Stimulated activated CD4-positive, alpha-beta T cell treated with anti-CD3 and anti-CD28 coated beads, Interleukin-12 subunit alpha, Interleukin-12 subunit beta, amount 100 ng/mL, for 48 hours (primary cell): ENCODE results near the gene CACNA1C.

ENCODE experiments used
- DNase-seq, 3 donors: peaks; one replicate each; pipeline ENCODE4 v3.0.0-alpha.2; 2020; ENCODE audit warnings: low read depth in 2 of 3, low spot score in 1 of 3

Gene CACNA1C

DNA sequence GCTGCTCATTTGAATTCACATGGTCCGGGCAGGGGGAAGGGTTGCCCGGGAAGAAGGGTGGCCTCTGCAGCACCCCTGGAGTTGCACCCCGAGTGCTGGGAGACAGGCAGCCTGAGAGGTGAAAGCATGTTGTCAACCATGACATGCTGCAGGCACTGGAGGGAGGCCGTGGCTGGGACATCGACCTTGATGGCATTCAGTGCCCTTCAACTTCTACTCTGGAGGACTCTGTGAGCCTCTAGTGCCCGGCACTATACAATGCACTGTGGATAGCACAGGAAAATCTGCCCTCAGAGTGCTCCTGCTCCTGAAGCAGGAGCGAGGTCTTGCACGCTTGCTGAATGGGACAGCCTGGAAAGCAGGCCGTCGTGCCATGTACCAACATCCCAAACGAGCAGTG, 382.7 kb downstream of the CACNA1C start:
- no peak for DNase-seq

DNA sequence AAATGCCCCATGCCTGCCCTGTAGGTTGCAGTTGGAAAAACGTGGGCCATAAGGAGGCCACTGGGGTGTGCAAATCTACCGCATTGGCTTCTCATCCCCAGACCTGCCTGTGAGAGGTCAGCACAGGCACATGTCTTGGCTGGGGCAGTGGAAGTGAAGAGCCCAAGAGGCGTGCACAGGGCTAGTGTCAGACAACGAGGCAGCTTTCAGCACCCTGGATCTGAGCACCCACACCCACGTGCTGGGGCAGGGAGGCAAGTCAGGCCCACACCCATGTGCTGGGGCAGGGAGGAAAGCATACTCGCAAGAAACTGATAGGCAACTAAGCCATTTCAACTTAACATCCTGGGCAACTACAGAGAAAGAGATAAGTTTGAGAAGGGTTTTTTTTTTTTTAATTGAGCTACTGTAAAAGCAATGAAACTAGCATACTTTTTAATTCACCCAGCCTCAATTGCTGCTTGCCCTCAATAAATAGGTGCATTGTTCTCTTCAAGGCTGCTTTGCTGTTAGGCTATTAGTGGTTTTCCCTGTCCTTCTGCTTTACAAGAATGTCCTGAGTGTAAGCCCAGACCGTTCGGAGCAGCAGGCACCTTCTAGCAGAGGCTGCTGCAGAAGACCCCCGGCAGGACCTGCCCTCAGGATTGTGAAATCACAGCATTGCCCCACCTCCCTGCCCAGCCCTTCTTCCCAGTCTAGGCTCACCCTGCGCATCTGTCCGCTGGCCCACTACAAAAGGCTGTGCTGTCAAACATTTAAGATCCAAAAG, 386.7 kb downstream of the CACNA1C start:
- no peak for DNase-seq

DNA sequence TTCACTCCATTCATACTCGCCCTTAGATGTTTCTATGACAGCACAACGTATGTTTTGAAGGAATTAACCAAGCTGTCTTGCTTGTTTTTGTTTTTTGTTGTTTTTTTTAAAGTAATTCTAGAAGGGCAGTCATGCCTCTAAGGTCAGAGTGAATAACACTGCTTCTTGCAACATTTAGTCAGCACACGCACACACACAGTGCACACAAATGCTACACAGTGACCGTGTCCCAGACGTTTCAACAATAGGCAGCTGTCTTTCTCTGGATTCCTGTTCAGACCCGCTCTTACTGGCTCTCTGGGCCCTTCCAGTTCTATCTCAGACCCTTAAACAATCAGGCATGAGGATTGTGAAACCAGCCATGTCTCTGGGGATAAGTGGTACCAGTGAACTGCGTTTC, 391.0 kb downstream of the CACNA1C start:
- no peak for DNase-seq

DNA sequence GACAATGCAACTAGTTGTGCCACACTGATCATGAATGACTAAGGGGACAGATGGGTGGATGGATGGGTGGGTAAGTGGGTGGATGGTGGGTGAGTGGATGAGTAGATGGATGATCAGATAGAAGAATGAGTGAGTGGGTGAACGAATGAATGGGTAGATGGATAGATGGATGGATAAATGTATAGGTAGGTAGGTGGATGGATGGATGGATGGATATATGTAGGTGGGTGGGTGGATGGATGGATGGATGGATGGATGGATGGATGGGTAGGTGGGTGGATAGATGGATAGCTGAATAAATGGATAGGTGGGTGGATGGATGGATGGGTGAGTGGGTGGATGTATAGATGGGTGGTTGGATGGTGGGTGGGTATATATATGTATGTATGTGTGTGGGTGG, 393.2 kb downstream of the CACNA1C start:
- DNase-seq: no peak

DNA sequence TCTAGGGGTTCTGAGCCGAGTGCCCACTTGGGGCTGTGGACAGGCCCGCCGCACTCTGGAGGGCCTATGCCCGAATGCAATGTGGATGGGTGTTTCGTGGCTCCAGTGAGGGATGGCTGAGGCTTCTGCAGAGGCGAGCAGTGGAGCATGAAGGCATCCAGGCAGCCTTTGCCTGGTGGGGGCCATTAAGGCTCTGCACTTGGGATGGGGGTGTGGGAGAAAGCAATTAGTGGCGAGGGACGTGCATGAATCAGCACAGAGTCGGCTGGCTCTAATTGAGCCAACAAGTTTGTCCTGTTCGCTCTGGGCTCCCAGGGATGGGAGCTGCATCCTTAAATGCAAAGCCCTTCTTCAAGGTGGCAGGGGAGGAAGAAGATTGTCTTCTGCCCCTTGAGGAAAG, 395.1 kb downstream of the CACNA1C start:
- no peak for DNase-seq

DNA sequence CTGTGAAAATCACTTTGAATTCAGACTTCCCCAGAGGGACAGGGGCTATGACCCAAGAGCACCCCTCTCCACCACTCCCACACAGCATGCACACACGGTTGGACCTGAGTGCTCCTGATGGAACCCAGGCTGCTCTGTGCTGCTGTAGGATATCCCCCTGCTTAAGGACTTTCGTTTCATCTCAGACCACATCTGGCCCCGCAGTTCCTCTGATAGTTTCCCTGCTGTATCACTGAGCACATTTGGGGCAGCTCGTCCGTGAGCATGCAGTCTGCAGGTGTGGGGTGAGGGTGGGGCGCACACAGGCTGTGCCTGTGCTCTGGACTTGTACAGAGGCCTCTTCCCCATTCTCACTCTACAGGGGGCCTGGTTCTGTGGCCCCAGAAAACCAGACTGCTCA, 396.8 kb downstream of the CACNA1C start:
- no peak for DNase-seq

DNA sequence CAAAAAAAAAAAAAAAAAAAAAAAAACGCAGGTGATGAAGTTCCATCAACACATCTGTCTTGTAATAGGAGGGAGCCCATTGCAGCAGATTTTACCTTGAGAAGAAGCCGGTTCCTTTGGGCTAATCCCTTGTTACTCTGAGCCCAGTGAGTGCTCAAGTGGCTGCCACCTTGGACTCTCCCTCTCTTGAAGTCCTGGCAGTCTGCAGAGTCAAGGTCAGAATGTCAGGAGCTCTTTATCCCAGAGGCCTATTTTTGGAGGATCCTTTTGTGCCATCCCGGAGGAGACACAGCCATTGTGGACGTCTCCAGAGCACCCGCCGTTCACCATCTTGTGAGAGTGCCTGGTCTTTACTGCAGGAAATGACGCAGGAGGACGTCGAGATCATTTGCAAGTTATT, 397.8 kb downstream of the CACNA1C start:
- no peak for DNase-seq

DNA sequence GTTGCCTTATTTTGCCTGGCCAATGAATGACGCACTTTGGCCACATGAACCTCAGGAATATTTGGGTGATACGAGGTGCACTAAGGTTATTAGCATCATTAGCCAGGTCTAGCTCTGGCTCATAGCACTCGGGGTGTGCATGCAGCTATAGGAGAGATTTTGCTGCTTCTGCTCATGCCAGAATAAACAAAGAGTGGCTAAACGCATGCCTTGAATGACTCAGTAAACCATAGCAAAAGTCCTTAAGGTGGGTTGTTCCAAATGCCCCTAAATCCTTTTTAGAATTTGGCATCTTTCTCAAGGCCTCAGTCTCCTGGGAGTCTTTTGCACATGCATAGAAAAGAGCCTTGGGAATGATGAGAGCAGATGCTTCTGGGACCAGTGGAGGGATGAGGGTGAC, 398.2 kb downstream of the CACNA1C start:
- DNase-seq: no peak

DNA sequence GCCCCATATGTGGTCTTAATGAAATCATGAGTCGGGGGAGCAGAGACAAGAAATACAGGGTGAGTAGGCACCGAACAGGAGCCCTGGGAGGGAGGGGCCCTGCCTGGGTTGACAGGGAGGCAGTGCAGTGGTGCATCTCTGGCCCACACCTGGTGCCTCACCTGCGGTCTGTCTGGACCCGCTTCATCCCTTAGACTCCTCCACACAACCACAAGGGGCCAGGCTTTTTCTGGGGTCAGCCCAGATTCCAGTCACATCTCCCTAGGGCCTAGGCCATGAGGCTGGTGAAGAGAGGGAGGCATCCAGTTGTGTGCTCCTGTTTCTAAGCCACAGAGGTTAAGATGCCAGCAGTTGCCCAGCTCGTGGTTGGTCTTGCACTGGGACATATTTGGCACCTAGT, 398.7 kb downstream of the CACNA1C start:
- DNase-seq: no peak

DNA sequence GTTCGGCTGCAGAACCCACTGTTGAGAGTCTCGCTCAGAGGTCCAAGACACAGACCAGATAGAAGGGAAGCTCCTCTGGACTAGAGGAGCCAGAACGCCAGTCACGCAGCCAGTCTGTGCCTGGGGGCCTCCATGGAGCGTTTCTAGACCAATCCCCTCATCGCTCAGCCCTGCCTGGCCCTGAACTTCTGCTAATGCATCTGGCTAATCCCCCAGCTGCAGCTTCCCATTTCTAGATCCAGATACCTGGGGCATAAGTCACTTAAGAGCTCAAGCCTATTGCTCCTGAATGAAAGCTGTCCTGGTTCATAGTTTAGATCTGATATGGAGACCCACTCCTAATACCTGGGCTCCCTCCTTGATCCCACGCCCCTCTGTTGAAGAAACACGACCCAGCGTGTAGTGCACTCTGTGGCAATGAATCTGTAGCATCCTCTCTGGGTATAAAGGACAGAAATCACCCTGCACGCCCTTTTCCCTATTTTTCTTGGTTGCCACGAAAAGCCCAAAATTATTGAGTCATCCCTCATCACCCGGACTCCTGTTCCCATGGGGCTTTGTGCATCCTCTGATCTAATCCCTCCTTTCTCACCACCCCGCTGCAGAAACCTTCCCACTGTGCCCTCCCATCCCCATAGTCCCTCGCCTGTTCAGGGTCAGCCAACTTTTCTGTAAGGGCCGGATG, 400.4 kb downstream of the CACNA1C start:
- DNase-seq: no peak

DNA sequence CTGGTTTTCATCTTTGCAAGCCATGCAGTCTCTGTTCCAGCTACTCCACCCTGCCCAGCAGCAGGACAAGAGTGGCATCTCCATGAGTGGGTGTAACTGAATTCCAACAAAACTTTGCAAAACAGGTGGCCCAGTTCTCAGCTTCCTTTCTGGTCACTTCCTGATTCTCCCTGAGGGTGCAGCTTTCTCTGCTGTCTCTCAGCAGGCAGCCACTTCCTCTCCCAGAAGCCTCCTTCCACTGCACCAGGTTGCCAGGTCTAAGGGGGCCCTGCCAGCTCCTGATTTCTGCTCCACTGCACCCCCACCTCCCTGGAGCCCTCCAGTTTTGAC, 400.9 kb downstream of the CACNA1C start:
- no peak for DNase-seq

DNA sequence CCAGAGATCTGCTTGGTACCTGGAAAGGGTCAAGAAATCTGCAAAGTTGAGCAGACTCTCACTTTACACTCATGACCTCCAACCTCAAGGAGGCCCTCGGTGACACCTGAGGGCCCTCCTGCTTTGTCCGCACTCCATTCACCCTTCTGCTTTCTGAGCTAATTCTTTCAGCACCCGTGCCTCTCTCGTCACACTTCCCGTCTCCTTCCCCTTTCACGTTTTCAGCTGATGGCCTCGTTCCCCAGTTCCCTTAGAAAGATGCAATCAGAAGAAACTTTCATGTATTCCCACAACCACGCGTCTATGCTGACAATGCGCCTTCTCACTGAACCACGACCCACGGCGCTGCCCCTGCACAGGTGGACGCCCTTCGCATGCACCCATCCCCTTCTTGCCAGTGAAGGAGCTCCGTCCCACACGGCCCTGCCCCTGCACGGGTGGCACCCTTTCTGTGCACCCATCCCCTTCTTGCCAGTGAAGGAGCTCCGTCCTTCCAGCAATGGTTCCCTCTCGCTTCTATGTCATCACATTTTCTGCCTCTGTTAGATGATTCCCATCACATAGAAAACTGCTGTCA, 401.9 kb downstream of the CACNA1C start:
- no peak for DNase-seq

DNA sequence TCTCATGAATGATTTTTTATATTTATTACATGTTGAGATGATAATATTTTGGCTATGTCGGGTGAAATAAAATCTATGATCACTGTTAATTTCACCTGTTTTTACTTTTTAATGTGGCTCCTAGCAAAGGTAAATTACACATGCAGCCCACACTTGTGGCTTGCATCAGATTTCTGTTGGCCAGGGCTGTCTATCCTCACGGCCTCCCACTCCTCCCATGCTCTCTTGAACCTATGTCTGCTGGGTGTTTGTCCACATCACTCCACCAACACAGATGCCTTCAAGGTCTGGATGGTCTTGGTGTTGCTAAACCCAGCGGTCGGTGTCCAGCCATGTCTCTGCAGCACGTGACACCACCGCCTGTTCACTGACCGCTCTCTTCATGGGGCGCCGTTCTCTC, 402.6 kb downstream of the CACNA1C start:
- DNase-seq: no peak

DNA sequence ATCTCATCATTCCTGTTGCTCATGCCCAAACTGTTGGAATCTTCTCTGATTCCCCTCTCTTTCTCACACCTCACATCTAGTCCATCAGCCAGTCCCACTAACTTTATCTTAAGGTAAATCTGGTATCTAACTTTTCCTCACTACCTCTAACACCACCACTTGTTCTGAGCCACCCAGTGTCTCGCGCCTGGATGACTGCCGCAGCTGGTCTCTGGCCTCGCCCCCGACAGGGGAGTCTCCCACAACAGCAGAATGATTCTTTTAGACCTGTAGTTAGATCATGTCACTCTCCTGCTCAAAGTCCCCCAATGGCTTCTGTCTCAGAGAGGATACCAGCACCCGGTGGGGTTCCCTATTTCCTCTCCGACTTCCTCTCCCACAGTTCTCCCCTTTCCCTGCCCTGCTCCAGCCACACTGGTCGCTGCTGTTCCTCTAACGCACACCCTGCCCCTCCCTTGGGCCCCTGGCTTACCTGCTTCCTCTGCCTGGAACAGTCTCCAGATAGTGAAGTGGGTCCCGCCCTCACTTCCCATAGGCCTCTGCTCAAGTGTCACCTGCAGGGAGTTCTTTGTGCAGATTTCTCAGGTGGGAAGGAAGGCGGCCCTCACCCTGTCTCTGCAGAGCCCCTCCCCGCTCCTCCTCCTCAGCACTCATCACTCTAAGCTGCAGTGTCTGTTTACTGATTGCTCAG, 403.5 kb downstream of the CACNA1C start:
- DNase-seq: no peak

DNA sequence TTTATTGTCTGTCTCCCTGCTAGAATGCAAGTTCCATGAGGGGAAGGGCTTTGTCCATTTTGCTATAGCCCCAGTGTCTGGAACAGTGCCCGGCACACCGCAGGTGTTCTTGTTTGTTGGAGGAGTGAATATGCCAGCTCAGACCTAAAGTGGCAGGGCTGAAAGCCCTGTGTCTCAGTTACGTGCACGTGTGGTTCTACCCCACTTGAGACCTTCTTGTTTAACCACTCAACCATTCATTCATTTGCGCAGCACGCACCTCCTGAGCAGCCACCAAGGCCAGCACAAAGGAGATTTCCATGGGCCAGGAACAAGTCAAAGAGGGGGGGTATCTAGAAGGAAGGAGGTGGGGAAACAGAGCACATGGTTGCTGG, 404.0 kb downstream of the CACNA1C start:
- no peak for DNase-seq

DNA sequence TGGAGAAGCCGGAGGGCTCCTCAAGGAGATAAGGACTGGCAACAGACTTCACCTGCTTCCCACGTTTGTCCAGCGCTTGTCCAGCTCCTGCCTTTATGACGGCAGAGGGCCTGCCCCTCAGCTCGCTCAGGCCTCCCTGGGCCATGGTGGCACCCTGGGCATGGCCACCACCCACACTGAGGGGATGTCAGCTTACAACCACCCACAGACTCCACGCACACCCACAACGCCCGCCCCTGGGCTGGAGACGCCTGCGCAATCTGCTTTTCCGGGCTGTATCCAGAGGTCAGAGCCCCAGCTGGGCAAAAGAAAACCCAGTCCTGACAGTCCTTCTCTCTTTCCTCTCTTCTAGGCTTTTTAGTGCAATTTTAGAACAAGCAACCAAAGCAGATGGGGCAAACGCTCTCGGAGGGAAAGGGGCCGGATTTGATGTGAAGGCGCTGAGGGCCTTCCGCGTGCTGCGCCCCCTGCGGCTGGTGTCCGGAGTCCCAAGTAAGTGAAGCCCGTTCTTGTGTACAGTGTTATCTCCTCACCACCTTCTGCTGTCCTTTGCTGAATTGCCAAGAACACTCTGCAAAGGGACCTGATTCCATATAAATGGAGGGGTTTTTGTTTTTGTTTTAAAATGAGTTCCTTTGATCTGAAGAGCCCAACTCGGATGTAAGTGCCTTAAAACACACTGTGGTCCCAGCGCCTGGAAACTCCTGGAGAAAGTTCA, 404.6 kb downstream of the CACNA1C start:
- DNase-seq: no peak

DNA sequence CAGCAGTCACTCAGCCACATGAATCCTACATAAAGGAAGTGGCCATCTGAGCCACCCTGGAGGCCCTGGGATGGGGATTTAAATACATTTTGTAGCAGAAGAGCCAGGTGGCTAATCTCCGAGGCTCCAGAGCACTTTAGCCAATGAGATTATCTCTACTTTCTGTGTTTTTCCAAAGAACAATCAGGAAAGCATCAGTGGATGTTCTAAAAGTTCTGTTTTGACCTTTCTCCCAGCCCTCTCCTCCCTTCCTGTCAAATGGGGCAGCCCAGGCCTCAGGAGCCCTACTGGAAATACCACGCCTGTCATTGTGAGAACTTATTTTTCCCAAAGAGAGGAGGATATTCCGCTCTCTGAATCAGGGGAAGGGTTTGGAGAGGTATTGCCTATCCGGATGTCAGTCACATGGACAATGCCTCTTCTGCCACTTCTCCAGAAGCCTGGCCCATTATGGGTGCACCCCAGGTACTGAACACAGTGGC, 405.2 kb downstream of the CACNA1C start:
- DNase-seq: no peak

DNA sequence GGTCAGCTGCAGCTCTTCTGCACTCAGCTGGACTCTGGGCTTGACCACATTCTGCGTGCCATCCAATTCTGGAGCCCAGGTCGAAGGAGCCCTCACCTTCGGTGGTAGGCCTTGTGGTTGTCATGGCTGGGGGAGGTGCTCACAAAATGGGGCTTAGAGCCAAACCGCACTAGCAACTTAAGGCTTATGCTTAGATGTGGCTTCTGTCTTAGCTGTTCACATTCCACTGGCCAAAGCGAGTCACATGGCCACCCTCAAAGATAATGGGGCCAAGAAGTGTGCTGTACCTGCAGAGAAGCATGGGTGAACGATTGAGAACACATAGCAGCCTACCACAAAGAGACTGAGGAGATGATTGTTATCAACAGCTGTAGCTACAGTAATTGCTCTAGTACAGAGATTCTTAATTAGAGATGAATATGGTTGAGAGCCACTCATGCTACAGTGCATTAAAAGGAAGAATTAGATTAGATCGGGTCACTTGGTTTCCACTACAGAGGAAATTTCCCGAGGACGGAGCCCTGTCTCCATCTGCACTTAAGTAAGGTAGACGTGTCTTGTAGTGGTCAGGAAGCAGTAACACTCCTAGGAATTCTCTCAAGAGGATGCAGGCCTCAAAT, 407.4 kb downstream of the CACNA1C start:
- no peak for DNase-seq

DNA sequence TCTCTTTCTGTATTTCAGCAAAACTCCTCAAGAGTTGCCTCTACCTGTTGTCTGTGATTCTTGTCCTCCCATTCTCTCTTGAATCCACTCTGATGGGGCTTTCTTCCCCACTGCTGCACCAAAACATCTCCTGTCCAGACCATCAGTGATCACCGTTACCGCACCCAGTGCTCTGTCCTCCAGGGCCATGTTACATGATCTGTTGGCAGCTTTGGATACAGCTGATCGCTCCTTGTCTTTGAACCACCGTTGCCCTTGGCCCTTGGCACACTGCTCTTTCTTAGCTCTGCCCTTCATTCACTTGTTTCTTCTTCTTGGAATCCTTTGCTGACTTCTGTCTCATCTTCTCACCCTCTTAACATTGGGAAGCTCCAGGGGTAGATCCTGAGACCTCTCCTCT, 408.3 kb downstream of the CACNA1C start:
- no peak for DNase-seq

DNA sequence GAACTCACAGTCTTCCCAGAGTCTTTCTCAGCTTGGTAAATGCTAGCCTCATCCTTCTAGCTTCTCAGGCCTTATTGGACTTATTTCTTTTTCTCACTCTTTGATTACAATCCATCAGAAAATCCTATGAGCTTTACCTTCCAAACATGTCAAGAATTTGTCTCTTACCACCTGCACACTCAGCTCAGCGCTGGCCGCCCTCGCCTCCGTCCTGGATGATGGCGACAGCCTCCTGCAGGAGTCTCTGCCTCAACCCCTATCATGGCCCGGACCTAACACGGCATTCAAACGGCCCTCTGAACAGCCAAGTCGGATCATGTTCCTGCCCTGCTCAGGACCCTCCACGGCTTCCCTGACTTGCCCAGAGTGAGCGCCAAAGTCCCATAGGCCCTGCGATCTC, 408.9 kb downstream of the CACNA1C start:
- DNase-seq: no peak

DNA sequence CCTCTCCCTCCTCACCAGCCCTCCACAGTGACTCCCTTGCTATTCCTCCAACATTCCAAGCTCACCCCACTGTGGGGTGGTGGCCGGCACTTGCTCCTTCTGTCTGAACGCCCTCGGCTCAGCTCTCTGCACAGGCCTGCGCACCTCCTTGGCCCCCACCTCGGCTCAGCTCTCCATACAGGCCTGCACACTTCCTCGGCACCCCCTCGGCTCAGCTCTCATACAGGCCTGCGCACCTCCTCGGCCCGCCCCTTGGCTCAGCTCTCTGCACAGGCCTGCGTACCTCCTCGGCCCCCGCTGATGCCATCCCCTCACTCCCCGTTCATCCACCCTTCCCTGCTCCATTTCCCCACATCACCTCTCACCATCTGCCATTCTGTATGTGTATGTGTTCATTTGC, 409.3 kb downstream of the CACNA1C start:
- DNase-seq: no peak
